ENCODE data around the gene TMEM43. TPM values are rescaled to one million over a fixed set of nuclear protein-coding genes. Genes with fewer than 3 reads are reported as not detected.

TMEM43 gene
- total and polyA plus RNA-seq, 9 donors = 72.0 to 104 (median 87.3) TPM

DNA sequence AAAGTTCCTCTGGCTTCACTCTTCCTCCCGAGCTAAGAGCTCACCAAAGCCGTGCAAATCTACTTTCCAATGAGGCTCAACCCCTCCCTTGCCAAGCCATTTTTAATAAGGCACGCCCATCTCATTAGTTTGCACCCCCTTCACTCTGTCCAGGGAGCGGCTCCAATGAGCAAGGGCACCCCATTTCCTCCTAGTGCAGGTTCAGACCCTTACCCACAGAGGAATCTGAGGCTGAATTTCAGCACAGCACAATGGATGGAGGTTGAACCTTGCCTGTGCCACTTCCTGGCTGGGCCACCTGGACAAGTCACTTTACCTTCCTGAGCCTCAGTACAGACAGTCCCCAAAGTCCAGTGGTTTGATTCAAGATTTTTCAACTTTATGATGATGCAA lies 28.1 kb downstream of the TMEM43 start:
- no peak overlapping the region for H3K27ac ChIP-seq
- H3K36me3 ChIP-seq = no peaks in the 10 kb centered on the region
- no peaks in the 10 kb centered on the region for H3K9me3 ChIP-seq
- DNase-seq = no peak
- WGBS, 3 donors = 76 to 88% (median 76%) methylated on average over 4 of the region's 4 CpGs
- no peak overlapping the region for H3K4me3 ChIP-seq
- no peaks in the 10 kb centered on the region for H3K4me1 ChIP-seq (ENCODE audit: insufficient read depth)
- TF ChIP-seq POLR2A (IDR thresholded peaks at IDR 0.05) (no peak), EP300 (IDR thresholded peaks at IDR 0.05) (no peak)
- H3K27me3 ChIP-seq = no peaks in the 10 kb centered on the region
- intact Hi-C loops (cut with DNase I) = no loop called here

DNA sequence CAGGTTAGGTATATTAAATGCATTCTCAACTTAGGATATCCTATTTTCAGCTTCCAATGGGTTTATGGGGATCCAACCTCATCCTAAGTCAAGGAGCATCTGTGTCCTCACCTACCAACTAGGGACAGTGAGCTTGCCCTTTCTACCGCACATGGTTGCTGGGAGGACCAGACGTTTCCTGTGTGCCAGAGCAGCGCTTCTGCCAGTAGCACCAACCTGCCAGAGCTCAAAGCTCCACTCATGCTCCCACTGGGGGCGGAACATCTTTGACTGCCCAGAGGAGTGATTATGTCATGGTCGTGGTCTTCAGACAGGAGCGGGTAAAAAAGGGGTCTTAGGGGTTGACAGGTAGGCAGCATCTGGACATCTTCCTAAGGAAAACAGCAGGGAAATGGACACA lies 28.8 kb downstream of the TMEM43 start:
- no peak for DNase-seq
- intact Hi-C loops (cut with DNase I) = no loop called here
- no peaks in the 10 kb centered on the region for H3K9me3 ChIP-seq
- no peak overlapping the region for H3K4me3 ChIP-seq
- no peak for TF ChIP-seq EP300 (IDR thresholded peaks at IDR 0.05)
- TF ChIP-seq POLR2A (IDR thresholded peaks at IDR 0.05) = no peak
- TF ChIP-seq, protein P1, sequence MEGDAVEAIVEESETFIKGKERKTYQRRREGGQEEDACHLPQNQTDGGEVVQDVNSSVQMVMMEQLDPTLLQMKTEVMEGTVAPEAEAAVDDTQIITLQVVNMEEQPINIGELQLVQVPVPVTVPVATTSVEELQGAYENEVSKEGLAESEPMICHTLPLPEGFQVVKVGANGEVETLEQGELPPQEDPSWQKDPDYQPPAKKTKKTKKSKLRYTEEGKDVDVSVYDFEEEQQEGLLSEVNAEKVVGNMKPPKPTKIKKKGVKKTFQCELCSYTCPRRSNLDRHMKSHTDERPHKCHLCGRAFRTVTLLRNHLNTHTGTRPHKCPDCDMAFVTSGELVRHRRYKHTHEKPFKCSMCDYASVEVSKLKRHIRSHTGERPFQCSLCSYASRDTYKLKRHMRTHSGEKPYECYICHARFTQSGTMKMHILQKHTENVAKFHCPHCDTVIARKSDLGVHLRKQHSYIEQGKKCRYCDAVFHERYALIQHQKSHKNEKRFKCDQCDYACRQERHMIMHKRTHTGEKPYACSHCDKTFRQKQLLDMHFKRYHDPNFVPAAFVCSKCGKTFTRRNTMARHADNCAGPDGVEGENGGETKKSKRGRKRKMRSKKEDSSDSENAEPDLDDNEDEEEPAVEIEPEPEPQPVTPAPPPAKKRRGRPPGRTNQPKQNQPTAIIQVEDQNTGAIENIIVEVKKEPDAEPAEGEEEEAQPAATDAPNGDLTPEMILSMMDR (IDR thresholded peaks at IDR 0.05) = no peak
- H3K27ac ChIP-seq = no peak overlapping the region
- H3K4me1 ChIP-seq (ENCODE audit: insufficient read depth) = no peaks in the 10 kb centered on the region
- no peaks in the 10 kb centered on the region for H3K27me3 ChIP-seq
- no peaks in the 10 kb centered on the region for H3K36me3 ChIP-seq
- 89 to 95% (median 91%) methylated on average over 6 of the region's 6 CpGs for WGBS, 3 donors

GRCh38 chr3:14154276-14154675 lies 29.4 kb downstream of the TMEM43 start:
- TF ChIP-seq, protein P1 (IDR thresholded peaks at IDR 0.05) = no peak
- TF ChIP-seq POLR2A (IDR thresholded peaks at IDR 0.05) = no peak
- no peak for TF ChIP-seq EP300 (IDR thresholded peaks at IDR 0.05)
- Histone ChIP-seq H3K27ac (no peak overlapping the region), H3K27me3 (no peaks in the 10 kb centered on the region), H3K4me1 (ENCODE audit: insufficient read depth) (no peaks in the 10 kb centered on the region), H3K4me3 (no peak overlapping the region), H3K9me3 (no peaks in the 10 kb centered on the region), H3K36me3 (no peaks in the 10 kb centered on the region)
- no peak for DNase-seq
- 87 to 95% (median 93%) methylated on average over 5 of the region's 5 CpGs for WGBS, 3 donors
- intact Hi-C loops (cut with DNase I) = no loop called here

DNA sequence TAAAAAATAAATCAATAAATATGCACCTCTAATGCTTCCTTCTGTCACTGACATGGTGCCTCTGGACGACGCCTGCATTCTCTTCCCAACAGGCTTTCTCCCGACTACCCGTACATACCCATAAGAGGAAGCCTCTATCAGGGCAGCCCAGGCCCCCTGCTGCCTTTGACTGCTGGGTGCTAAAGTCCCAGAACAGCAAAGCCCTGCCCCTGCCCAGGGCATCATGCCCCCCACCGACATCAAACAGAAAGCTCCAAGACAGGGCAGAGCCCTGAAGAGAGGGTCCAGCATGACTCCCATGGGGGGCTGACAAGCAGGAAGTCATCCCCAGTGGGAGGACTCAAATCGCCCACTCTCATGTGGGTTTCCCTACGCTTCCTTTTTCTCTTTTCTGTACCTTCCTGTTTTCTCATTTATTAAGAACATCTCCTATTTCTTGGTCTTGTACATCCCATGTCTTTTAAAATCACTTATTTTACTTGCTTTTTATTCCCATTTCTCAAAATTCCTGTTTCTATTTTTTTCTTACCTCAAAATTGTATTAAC lies 30.1 kb downstream of the TMEM43 start:
- intact Hi-C loops (cut with DNase I) = no loop called here
- Histone ChIP-seq H3K36me3 (no peaks in the 10 kb centered on the region), H3K4me1 (ENCODE audit: insufficient read depth) (no peaks in the 10 kb centered on the region), H3K4me3 (no peak overlapping the region), H3K27ac (no peak overlapping the region), H3K27me3 (no peaks in the 10 kb centered on the region), H3K9me3 (no peaks in the 10 kb centered on the region)
- WGBS, 3 donors = 88 to 92% (median 89%) methylated on average over 7 of the region's 7 CpGs
- TF ChIP-seq, protein P1 (IDR thresholded peaks at IDR 0.05) = no peak
- TF ChIP-seq POLR2A (IDR thresholded peaks at IDR 0.05) (no peak), EP300 (IDR thresholded peaks at IDR 0.05) (no peak)
- DNase-seq = no peak

- intact Hi-C loops (cut with DNase I) = no loop called here
- DNase-seq = no peak
- no peaks in the 10 kb centered on the region for H3K4me1 ChIP-seq (ENCODE audit: insufficient read depth)
- TF ChIP-seq EP300 (IDR thresholded peaks at IDR 0.05) = no peak
- TF ChIP-seq, protein P1 (IDR thresholded peaks at IDR 0.05) = no peak
- no peak for TF ChIP-seq POLR2A (IDR thresholded peaks at IDR 0.05)
- H3K27me3 ChIP-seq = no peaks in the 10 kb centered on the region
- H3K36me3 ChIP-seq = no peaks in the 10 kb centered on the region
- H3K9me3 ChIP-seq = no peaks in the 10 kb centered on the region
- no peak overlapping the region for H3K27ac ChIP-seq
- no peak overlapping the region for H3K4me3 ChIP-seq
- WGBS, 3 donors = 95 to 97% (median 95%) methylated on average over 7 of the region's 7 CpGs
These were observed 31.3 kb downstream of the TMEM43 start for GRCh38 chr3:14156201-14156600.
